Measurements from ENCODE around the gene OTULIN. TPM values are rescaled to one million over a fixed set of nuclear protein-coding genes. Genes with fewer than 3 reads are reported as not detected.

The OTULIN gene
- total and polyA plus RNA-seq, 2 of the 13 experiments (the other 11 are each of a cell fraction or from before 2014, with no cell fraction given): 7.0 to 34.8 TPM

DNA sequence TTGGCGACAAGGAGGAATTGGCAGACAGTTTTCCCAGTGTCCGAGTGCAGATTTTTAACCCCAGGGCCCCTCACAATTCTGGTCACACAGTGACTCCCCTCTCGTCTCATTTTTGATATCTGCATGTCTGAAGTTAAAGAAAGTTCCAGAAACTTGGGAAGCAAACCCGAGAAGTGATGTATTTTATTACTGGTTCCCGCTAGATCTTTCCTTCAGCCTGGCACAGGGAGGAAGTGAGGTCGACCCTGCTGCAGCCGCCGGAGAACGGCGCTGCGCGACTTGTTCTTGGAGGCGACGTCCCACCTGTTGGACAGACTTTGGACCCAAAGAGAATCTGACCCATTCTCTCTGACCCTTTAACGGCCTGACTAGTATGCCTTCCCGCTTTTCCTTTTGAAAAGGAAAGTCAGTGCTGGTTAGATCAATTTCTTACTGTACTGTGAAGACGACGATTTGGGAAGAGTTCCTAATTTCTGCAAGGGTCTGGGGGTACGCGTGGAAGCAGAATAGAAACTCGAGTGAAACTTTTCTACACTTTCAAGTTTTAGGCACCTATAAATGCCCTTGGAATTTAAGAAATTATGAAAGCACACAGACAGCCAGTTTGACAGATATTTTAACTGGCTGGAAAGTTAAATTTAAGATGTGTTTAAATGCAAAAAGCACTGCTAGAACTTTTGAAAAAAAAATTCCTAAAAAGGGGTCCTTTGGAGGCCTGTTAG lies 744 bp downstream of the OTULIN start (continued):
- TF ChIP-seq ZNF367 (CRISPR knock-in tag; IDR thresholded peaks at IDR 0.05; ENCODE audit: borderline replicate concordance) (no peak), ZNF225 (CRISPR knock-in tag; IDR thresholded peaks at IDR 0.05) (no peak), EED (CRISPR knock-in tag; IDR thresholded peaks at IDR 0.05) (no peak), KDM5B (CRISPR knock-in tag; IDR thresholded peaks at IDR 0.05; ENCODE audit: borderline replicate concordance) (no peak), GATAD2A (CRISPR knock-in tag; IDR thresholded peaks at IDR 0.05) (peak; percentile 68), KDM6A (CRISPR knock-in tag; IDR thresholded peaks at IDR 0.05; ENCODE audit: low read depth) (no peak), IRF2 (CRISPR knock-in tag; IDR thresholded peaks at IDR 0.05) (peak; percentile 36; the same call in 1 of the 2 replicates), ZNF766 (CRISPR knock-in tag; IDR thresholded peaks at IDR 0.05; ENCODE audit: borderline replicate concordance) (no peak), FOXM1 (CRISPR knock-in tag; IDR thresholded peaks at IDR 0.05) (no peak)
- TF ChIP-seq, protein P1, sequence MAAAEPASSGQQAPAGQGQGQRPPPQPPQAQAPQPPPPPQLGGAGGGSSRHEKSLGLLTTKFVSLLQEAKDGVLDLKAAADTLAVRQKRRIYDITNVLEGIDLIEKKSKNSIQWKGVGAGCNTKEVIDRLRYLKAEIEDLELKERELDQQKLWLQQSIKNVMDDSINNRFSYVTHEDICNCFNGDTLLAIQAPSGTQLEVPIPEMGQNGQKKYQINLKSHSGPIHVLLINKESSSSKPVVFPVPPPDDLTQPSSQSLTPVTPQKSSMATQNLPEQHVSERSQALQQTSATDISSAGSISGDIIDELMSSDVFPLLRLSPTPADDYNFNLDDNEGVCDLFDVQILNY (CRISPR knock-in tag; conservative IDR thresholded peaks at IDR 0.05): no peak
- TF ChIP-seq, protein P2, sequence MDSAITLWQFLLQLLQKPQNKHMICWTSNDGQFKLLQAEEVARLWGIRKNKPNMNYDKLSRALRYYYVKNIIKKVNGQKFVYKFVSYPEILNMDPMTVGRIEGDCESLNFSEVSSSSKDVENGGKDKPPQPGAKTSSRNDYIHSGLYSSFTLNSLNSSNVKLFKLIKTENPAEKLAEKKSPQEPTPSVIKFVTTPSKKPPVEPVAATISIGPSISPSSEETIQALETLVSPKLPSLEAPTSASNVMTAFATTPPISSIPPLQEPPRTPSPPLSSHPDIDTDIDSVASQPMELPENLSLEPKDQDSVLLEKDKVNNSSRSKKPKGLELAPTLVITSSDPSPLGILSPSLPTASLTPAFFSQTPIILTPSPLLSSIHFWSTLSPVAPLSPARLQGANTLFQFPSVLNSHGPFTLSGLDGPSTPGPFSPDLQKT (CRISPR knock-in tag; IDR thresholded peaks at IDR 0.05; ENCODE audit: borderline replicate concordance): no peak
- TF ChIP-seq, protein P3, sequence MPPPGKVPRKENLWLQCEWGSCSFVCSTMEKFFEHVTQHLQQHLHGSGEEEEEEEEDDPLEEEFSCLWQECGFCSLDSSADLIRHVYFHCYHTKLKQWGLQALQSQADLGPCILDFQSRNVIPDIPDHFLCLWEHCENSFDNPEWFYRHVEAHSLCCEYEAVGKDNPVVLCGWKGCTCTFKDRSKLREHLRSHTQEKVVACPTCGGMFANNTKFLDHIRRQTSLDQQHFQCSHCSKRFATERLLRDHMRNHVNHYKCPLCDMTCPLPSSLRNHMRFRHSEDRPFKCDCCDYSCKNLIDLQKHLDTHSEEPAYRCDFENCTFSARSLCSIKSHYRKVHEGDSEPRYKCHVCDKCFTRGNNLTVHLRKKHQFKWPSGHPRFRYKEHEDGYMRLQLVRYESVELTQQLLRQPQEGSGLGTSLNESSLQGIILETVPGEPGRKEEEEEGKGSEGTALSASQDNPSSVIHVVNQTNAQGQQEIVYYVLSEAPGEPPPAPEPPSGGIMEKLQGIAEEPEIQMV (CRISPR knock-in tag; IDR thresholded peaks at IDR 0.05; ENCODE audit: low read depth): no peak
- TF ChIP-seq, protein P4, sequence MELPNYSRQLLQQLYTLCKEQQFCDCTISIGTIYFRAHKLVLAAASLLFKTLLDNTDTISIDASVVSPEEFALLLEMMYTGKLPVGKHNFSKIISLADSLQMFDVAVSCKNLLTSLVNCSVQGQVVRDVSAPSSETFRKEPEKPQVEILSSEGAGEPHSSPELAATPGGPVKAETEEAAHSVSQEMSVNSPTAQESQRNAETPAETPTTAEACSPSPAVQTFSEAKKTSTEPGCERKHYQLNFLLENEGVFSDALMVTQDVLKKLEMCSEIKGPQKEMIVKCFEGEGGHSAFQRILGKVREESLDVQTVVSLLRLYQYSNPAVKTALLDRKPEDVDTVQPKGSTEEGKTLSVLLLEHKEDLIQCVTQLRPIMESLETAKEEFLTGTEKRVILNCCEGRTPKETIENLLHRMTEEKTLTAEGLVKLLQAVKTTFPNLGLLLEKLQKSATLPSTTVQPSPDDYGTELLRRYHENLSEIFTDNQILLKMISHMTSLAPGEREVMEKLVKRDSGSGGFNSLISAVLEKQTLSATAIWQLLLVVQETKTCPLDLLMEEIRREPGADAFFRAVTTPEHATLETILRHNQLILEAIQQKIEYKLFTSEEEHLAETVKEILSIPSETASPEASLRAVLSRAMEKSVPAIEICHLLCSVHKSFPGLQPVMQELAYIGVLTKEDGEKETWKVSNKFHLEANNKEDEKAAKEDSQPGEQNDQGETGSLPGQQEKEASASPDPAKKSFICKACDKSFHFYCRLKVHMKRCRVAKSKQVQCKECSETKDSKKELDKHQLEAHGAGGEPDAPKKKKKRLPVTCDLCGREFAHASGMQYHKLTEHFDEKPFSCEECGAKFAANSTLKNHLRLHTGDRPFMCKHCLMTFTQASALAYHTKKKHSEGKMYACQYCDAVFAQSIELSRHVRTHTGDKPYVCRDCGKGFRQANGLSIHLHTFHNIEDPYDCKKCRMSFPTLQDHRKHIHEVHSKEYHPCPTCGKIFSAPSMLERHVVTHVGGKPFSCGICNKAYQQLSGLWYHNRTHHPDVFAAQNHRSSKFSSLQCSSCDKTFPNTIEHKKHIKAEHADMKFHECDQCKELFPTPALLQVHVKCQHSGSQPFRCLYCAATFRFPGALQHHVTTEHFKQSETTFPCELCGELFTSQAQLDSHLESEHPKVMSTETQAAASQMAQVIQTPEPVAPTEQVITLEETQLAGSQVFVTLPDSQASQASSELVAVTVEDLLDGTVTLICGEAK (IDR thresholded peaks at IDR 0.05): no peak
- TF ChIP-seq, protein P4 (CRISPR knock-in tag; IDR thresholded peaks at IDR 0.05): no peak
- TF ChIP-seq, protein P5, sequence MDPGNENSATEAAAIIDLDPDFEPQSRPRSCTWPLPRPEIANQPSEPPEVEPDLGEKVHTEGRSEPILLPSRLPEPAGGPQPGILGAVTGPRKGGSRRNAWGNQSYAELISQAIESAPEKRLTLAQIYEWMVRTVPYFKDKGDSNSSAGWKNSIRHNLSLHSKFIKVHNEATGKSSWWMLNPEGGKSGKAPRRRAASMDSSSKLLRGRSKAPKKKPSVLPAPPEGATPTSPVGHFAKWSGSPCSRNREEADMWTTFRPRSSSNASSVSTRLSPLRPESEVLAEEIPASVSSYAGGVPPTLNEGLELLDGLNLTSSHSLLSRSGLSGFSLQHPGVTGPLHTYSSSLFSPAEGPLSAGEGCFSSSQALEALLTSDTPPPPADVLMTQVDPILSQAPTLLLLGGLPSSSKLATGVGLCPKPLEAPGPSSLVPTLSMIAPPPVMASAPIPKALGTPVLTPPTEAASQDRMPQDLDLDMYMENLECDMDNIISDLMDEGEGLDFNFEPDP (CRISPR knock-in tag; conservative IDR thresholded peaks at IDR 0.05): no peak

Data from HepG2 (cell line).